NCI-H82 treated with DMSO at 0.1 percent for 48 hours (cell line): ENCODE data around the gene OXNAD1.
"Not testable (repeated sequence)": the region's sequence is repeated elsewhere in the genome, so short reads cannot be mapped to it uniquely, and the experiment has no call there.

Experiments
- DNase-seq: peaks from one replicate; lab custom pipeline; 2025; ENCODE audit not compliant: unreplicated experiment; lab: John Stamatoyannopoulos, UW

Gene OXNAD1

GRCh38 chr3:16302082-16302631 lies 37.1 kb downstream of the OXNAD1 start:
- DNase-seq: no peak

GRCh38 chr3:16303037-16303575 lies 38.1 kb downstream of the OXNAD1 start:
- DNase-seq: no peak

- DNase-seq: no peak
These were observed 39.3 kb downstream of the OXNAD1 start for GRCh38 chr3:16304061-16305010.

- DNase-seq: no peak
These were observed 40.1 kb downstream of the OXNAD1 start for GRCh38 chr3:16305111-16305541.

GRCh38 chr3:16307832-16308531 lies 43.0 kb downstream of the OXNAD1 start:
- DNase-seq: no peak

- DNase-seq: no peak
These were observed 43.7 kb downstream of the OXNAD1 start for GRCh38 chr3:16308727-16309126.

- no peak for DNase-seq
These were observed 44.5 kb downstream of the OXNAD1 start for GRCh38 chr3:16309558-16309957.

- not testable (repeated sequence) for DNase-seq
These were observed 45.5 kb downstream of the OXNAD1 start for GRCh38 chr3:16310486-16310885.

GRCh38 chr3:16311960-16312451 lies 47.0 kb downstream of the OXNAD1 start:
- DNase-seq: no peak

GRCh38 chr3:16313886-16314645 lies 49.1 kb downstream of the OXNAD1 start:
- DNase-seq: no peak

GRCh38 chr3:16315623-16316022 lies 50.6 kb downstream of the OXNAD1 start:
- no peak for DNase-seq

- DNase-seq: no peak
These were observed 51.4 kb downstream of the OXNAD1 start for GRCh38 chr3:16316396-16316795.

GRCh38 chr3:16316847-16317560 lies 52.0 kb downstream of the OXNAD1 start:
- no peak for DNase-seq

- DNase-seq: no peak
These were observed 52.5 kb downstream of the OXNAD1 start for GRCh38 chr3:16317561-16317945.

- no peak for DNase-seq
These were observed 53.2 kb downstream of the OXNAD1 start for GRCh38 chr3:16318176-16318575.

- no peak for DNase-seq
These were observed 54.3 kb downstream of the OXNAD1 start for GRCh38 chr3:16319307-16319706.

- DNase-seq: no peak
These were observed 54.7 kb downstream of the OXNAD1 start for GRCh38 chr3:16319723-16320122.

- no peak for DNase-seq
These were observed 55.7 kb downstream of the OXNAD1 start for GRCh38 chr3:16320711-16321110.

- no peak for DNase-seq
These were observed 57.2 kb downstream of the OXNAD1 start for GRCh38 chr3:16322189-16322588.

GRCh38 chr3:16323737-16324136 lies 58.7 kb downstream of the OXNAD1 start:
- no peak for DNase-seq
